Measurements from ENCODE around the gene KRTAP10-5. TPM values are rescaled to one million over a fixed set of nuclear protein-coding genes. Genes with fewer than 3 reads are reported as not detected.

The KRTAP10-5 gene
- total RNA-seq, 1 donor from 2014 or later = not detected

DNA sequence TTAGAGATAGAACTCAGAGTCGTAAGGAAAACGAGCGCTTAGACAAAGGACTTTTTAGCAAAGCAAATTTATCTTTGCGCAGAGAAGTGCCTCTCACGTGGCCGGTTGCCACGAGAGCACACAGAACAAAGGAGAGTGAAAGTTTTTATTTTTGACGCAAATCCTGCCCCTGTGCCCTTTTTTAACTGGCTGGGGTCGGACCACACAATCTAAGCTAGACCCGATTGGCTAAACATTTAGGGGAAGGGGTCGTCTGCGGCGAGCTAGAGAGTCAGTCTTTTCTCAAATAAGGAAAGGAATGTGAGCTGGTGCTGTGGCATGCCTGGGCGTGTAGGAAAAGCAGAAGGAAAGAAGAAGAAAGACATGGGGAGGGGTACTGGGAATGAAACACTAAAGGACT lies 31.5 kb downstream of the KRTAP10-5 start:
- H3K4me3 ChIP-seq (ENCODE audit: low read depth, low read length) = no peak overlapping the region
- DNase-seq (ENCODE audit: low read depth) = no peak
- no peak for TF ChIP-seq CTCF (conservative IDR thresholded peaks at IDR 0.05; ENCODE audit: low read depth, low read length)

DNA sequence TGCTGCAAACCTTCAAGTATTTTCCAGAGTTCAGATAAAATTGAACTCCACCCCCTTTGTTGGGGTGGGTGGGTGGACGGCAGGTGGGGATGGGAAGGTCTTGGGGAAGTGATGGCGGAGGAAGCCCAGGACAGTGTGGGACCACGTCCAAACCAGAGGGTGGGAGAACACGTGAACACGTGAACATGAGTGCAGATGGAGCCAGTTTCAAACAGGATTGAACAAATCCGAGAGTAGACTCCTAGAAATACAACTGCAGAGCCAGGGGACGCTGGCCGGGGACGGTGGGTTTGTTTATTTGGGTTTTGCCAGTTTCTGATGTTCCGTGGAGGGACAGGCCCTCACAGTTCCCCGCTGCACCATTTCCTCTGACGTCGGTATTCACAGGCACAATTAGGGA lies 32.0 kb downstream of the KRTAP10-5 start:
- no peak for DNase-seq (ENCODE audit: low read depth)
- H3K4me3 ChIP-seq (ENCODE audit: low read depth, low read length) = no peak overlapping the region
- TF ChIP-seq CTCF (conservative IDR thresholded peaks at IDR 0.05; ENCODE audit: low read depth, low read length) = no peak

DNA sequence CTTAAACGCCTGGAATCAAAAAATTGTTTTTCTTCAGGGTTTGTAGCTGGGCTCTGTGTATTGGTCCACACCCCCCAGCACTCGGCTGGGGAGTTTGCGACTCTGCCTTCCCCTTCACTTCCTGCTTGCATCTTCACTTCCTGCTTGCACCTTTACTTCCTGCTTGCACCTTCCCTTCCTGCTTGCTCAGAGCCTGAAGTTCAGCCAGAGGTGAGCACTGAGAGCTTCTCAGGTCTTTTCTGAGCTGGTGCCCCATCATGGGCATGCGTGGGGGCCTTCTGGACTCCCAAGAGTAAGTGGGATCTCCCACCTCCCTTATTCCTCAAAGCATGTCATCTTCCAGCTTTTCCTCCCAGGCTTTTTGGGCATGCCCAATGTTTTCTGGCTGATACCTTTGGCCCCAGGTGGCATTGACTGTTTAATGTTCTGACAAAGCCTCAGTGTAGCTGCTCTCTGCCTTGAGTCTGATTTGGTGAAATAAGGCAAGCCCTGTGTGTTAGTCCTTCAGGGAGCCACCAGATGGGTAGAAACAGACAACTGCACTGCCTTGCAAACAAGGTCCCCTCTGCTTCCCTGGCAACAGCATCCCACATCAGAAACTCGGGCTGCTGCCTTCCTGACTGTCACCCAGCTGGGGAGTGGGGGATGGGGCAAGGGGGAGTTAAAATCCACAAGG lies 32.6 kb downstream of the KRTAP10-5 start:
- no peak overlapping the region for H3K4me3 ChIP-seq (ENCODE audit: low read depth, low read length)
- DNase-seq (ENCODE audit: low read depth) = no peak
- TF ChIP-seq CTCF (conservative IDR thresholded peaks at IDR 0.05; ENCODE audit: low read depth, low read length) = no peak

DNA sequence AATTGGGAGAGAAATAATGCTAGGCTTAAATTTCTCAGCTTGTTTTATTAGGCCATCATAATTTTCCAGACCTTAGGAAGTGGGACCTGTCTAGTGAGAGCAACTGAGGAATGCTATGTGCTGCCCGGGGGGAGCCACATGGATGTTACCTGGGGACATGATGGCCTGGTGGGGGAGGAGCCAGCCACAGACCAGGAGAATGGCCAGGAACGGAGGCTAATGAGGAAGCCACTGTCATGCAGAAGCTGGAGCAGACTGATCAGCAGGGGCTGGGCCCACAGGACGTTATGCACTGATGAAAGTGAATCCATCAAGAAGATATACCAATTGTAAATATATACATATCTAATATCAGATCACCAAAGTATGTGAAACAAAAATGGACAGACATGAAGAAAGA lies 35.8 kb downstream of the KRTAP10-5 start:
- H3K4me3 ChIP-seq (ENCODE audit: low read depth, low read length) = no peak overlapping the region
- no peak for DNase-seq (ENCODE audit: low read depth)
- no peak for TF ChIP-seq CTCF (conservative IDR thresholded peaks at IDR 0.05; ENCODE audit: low read depth, low read length)

- DNase-seq (ENCODE audit: low read depth) = no peak
- TF ChIP-seq CTCF (conservative IDR thresholded peaks at IDR 0.05; ENCODE audit: low read depth, low read length) = no peak
- H3K4me3 ChIP-seq (ENCODE audit: low read depth, low read length) = no peak overlapping the region
Observed at GRCh38 chr21:44542716-44543115, 37.7 kb downstream of the KRTAP10-5 start.

- no peak for TF ChIP-seq CTCF (conservative IDR thresholded peaks at IDR 0.05; ENCODE audit: low read depth, low read length)
- H3K4me3 ChIP-seq (ENCODE audit: low read depth, low read length) = no peak overlapping the region
Observed at GRCh38 chr21:44540741-44541288, 39.6 kb downstream of the KRTAP10-5 start.

More at GRCh38 chr21:44540741-44541288, 39.6 kb downstream of the KRTAP10-5 start:
- DNase-seq (ENCODE audit: low read depth) = no peak
